DND-41 (cell line): ENCODE results near the gene NSD1.

Experiments
- ATAC-seq: fragments of 200-7000 bp; cut with Tn5 transposase; 3 replicates; pipeline ENCODE4 v1.9.1; 2021; ENCODE audit warnings: low read depth; ENCODE audit not compliant: insufficient read depth
- DNase-seq: peaks from one replicate; pipeline ENCODE4 v3.0.0-alpha.2; 2020
- H2AFZ ChIP-seq: 2 replicates; pipeline ENCODE4 v1.6.0; 2012; ENCODE audit warnings: low read depth, low read length
- H3K27ac ChIP-seq: 2 replicates; pipeline ENCODE4 v1.5.1; 2012; ENCODE audit warnings: low read length, inconsistent platforms
- H3K27me3 ChIP-seq: fragments of 200-600 bp; sonication (generic); 2 replicates; pipeline ENCODE4 v1.6.0; 2012; ENCODE audit warnings: low read length, mild to moderate bottlenecking, inconsistent platforms; ENCODE audit not compliant: insufficient read depth, poor library complexity
- H3K36me3 ChIP-seq: 2 replicates; pipeline ENCODE4 v1.5.1; 2012; ENCODE audit warnings: low read length, inconsistent platforms; ENCODE audit not compliant: insufficient read depth
- H3K4me1 ChIP-seq: 2 replicates; pipeline ENCODE4 v1.5.1; 2012; ENCODE audit warnings: mild to moderate bottlenecking, low read length; ENCODE audit not compliant: insufficient read depth
- H3K4me2 ChIP-seq: 2 replicates; pipeline ENCODE4 v1.6.0; 2012; ENCODE audit warnings: mild to moderate bottlenecking, moderate library complexity, low read length, inconsistent platforms; ENCODE audit not compliant: insufficient read depth
- H3K4me3 ChIP-seq, 2 experiments: fragments of 200-600 bp in 1 of 2; shearing (Covaris generic) in 1 of 2; 2 replicates each; pipeline ENCODE4 v1.5.1; 2012 to 2016; ENCODE audit warnings: inconsistent platforms in 2 of 2, low read length in 2 of 2, mild to moderate bottlenecking in 2 of 2, low read depth in 1 of 2, moderate library complexity in 1 of 2
- H3K79me2 ChIP-seq: 2 replicates; pipeline ENCODE4 v1.6.0; 2012; ENCODE audit warnings: low read length, inconsistent platforms; ENCODE audit not compliant: insufficient read depth
- H3K9ac ChIP-seq: 2 replicates; pipeline ENCODE4 v1.6.0; 2012; ENCODE audit warnings: low read depth, mild to moderate bottlenecking, inconsistent platforms, low read length, moderate library complexity
- H3K9me3 ChIP-seq: 2 replicates; pipeline ENCODE4 v1.5.1; 2012; ENCODE audit warnings: low read length, moderate library complexity, mild to moderate bottlenecking, inconsistent platforms; ENCODE audit not compliant: insufficient read depth, severe bottlenecking
- H4K20me1 ChIP-seq: 2 replicates; pipeline ENCODE4 v1.6.0; 2012; ENCODE audit warnings: low read length; ENCODE audit not compliant: insufficient read depth
- CTCF ChIP-seq: IDR thresholded peaks from 2 replicates; pipeline ENCODE4 v1.5.1; 2012; ENCODE audit warnings: borderline replicate concordance, low read length, moderate library complexity, mild to moderate bottlenecking; ENCODE audit not compliant: poor library complexity, severe bottlenecking; ENCODE audit errors: extremely low read depth
- EZH2 ChIP-seq: IDR thresholded peaks from 3 replicates; pipeline ENCODE4 v1.6.1; 2012; ENCODE audit warnings: borderline replicate concordance, low read depth, mild to moderate bottlenecking, moderate library complexity, low read length, inconsistent platforms; ENCODE audit not compliant: severe bottlenecking

The NSD1 gene

GRCh38 chr5:177301503-177302165 is 168.1 kb downstream of the NSD1 start:
- peaks cover 40% of the 10 kb centered on the region for H4K20me1 ChIP-seq
- no peaks in the 10 kb centered on the region for H3K27me3 ChIP-seq
- H3K27ac ChIP-seq: no peak overlapping the region
- peak overlapping the region in 1 of 2 experiments; percentile 69; a peak in 2 of 4 replicates for H3K4me3 ChIP-seq
- no peak for ATAC-seq
- DNase-seq: no peak
- H3K9ac ChIP-seq: peak overlapping the region; percentile 96; the same call in 1 of the 2 replicates
- H3K36me3 ChIP-seq: peaks cover 51% of the 10 kb centered on the region
- peaks cover 74% of the 10 kb centered on the region for H3K4me1 ChIP-seq
- peak overlapping the region; percentile 99 for H3K4me2 ChIP-seq
- TF ChIP-seq CTCF: no peak
- TF ChIP-seq EZH2: no peak
- peaks cover 48% of the 10 kb centered on the region for H3K79me2 ChIP-seq
- H2AFZ ChIP-seq: no peak overlapping the region
- H3K9me3 ChIP-seq: no peaks in the 10 kb centered on the region

GRCh38 chr5:177302354-177303110 is 169.0 kb downstream of the NSD1 start:
- peak overlapping the region; percentile 96 for H3K9ac ChIP-seq
- ATAC-seq: no peak
- H3K4me3 ChIP-seq: peak overlapping the region; percentile 53 to 69; a peak in 3 of 4 replicates
- H4K20me1 ChIP-seq: peaks cover 47% of the 10 kb centered on the region
- TF ChIP-seq CTCF (peak; percentile 5), EZH2 (no peak)
- peaks cover 83% of the 10 kb centered on the region for H3K4me1 ChIP-seq
- H2AFZ ChIP-seq: peak overlapping the region; percentile 98; the same call in 1 of the 2 replicates
- H3K79me2 ChIP-seq: peaks cover 56% of the 10 kb centered on the region
- H3K4me2 ChIP-seq: peak overlapping the region; percentile 99
- H3K27ac ChIP-seq: peak overlapping the region; percentile 70
- no peaks in the 10 kb centered on the region for H3K27me3 ChIP-seq
- DNase-seq: no peak
- no peaks in the 10 kb centered on the region for H3K9me3 ChIP-seq
- H3K36me3 ChIP-seq: peaks cover 56% of the 10 kb centered on the region

- peaks cover 61% of the 10 kb centered on the region for H3K79me2 ChIP-seq
- peaks cover 50% of the 10 kb centered on the region for H4K20me1 ChIP-seq
- H3K4me1 ChIP-seq: peaks cover 79% of the 10 kb centered on the region
- H3K27ac ChIP-seq: peak within 1 kb of the TSS; percentile 70
- ATAC-seq (peak; percentile 62), DNase-seq (peak; percentile 89)
- peak within 1 kb of the TSS; percentile 99 for H3K4me2 ChIP-seq
- TF ChIP-seq CTCF (peak; percentile 43), EZH2 (no peak)
- H3K4me3 ChIP-seq: peak within 1 kb of the TSS; percentile 53 to 69
- no peaks in the 10 kb centered on the region for H3K9me3 ChIP-seq
- H3K27me3 ChIP-seq: no peaks in the 10 kb centered on the region
- H2AFZ ChIP-seq: peak within 1 kb of the TSS; percentile 98
- H3K36me3 ChIP-seq: peaks cover 57% of the 10 kb centered on the region
- H3K9ac ChIP-seq: peak within 1 kb of the TSS; percentile 96
Observed at GRCh38 chr5:177303121-177303924, 169.8 kb downstream of the NSD1 start, which contains the start of the genes PRELID1 and RAB24. Gene PRELID1, plus strand, starts transcription at chr5:177303799. Its CDS starts 187 bp downstream, at chr5:177303986. Gene RAB24, minus strand, starts transcription at chr5:177303719. Its CDS starts 431 bp downstream, at chr5:177303288.
